GM21381 (cell line): ENCODE measurements around the gene CR1.
A peak's percentile ranks its signal among the peaks of the same experiment; 100 is the strongest.
"Not testable (repeated sequence)": the region's sequence is repeated elsewhere in the genome, so short reads cannot be mapped to it uniquely, and the experiment has no call there.

Source experiments
- ATAC-seq: cut with Tn5 transposase; IDR thresholded peaks from one replicate; pipeline ENCODE4 v1.9.1; 2021; ENCODE audit warnings: mild to moderate bottlenecking, moderate library complexity; ENCODE audit not compliant: unreplicated experiment

The CR1 gene

DNA sequence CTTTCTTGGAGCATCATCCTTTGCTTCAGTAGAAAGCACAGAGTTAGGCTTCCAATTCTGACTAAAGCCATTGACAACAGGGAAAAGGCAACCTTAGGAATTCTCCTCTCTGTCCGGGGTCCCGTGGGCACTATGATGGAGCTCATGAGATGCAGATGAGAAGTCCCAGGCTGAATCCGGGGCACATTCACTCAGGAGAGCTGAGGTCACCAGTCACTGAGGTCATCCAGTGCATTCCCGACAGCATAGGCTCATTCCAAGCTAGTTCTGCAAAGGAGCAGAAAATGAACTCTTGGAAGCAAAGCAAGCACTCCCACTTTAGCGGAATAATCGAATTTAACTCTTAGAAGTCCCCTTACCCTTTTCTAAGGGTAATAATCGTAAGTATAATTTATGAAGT lies 6.8 kb downstream of the CR1 start:
- ATAC-seq, result no peak

DNA sequence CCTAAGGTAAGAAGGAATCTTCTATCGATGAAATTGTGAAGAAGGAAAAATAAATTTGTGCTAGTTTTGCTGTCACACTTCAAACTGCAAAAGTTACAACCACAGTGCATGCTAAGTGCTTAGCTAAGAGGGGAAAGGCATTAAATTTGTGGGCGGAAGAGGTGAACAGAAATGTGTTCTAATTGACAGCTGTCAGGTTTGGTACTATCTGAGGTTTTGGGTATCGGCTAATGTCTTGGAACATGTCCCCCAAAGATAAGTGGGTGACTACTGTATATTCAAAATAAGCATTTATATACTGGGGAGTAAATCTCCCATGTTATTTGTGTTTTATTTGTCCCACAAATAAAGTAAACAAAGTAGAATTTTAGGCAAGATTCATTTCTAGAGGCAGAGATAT lies 8.0 kb downstream of the CR1 start:
- ATAC-seq, result no peak

DNA sequence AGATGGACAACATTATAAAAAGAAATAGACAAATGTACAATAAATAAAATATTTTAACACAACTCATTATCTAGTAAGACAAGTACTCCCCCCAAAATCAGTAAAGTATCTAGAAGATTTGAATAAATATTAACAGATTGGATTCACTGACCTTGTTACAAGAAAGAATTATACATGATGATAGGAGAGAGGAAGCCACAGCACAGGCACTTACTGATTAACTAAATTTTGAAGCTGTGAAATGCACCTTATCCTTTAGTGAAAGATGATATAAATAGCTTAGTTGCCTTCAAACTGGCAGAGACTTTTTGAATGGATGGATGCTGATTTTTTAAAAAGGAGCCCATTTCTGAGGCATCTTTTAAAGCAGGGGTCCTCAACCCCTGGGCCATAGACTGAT lies 8.5 kb downstream of the CR1 start:
- no peak for ATAC-seq

DNA sequence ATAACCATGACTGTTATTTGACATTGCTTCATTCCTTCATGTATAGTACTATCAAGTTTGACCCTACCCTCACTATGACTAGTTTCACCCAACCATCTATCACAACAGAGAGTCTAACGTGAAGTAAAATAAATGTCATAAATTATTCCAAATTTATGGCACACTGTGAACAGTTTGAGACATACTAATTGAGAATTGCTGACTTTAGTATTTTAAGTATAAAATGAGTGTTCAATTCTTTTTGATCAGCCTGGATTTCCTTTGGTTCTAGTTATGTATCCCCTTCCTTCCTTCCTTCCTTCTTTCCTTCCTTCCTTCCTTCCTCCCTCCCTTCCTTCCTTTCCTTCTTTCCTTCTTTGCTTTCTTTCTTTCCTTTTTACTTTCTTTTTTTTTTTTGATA lies 14.5 kb downstream of the CR1 start:
- no peak for ATAC-seq

DNA sequence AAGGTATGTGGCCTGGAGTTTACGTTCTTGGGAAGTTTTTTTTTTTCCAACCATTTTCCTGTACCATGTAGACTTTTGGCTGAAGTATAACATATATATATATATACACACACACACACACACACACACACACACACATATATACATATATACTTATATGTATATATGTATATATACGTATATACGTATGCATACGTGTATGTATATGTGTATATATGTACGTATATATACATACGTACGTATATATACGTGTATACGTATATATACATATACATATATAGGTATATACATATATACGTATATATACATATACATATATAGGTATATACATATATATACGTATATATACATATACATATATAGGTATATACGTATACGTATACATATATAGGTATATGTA lies 18.9 kb downstream of the CR1 start:
- ATAC-seq, result no peak

DNA sequence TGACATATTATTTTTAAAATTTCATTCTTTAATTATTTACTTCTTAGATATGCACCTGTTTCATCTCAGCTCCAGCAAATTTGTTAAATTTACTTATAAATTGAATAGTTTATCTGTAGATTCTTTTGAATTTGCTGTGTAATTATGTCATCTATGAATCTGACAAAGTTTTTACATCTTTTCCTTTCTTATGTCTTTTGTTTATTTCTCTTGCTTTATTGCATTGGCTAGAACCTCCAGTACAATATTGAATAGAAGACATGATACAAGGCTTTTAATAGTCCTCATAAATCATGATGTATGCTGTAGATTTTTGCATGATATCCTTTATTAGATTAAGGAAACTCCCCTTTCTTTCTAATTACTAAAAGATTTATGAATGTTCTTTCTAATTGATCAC lies 20.8 kb downstream of the CR1 start:
- ATAC-seq, result no peak

DNA sequence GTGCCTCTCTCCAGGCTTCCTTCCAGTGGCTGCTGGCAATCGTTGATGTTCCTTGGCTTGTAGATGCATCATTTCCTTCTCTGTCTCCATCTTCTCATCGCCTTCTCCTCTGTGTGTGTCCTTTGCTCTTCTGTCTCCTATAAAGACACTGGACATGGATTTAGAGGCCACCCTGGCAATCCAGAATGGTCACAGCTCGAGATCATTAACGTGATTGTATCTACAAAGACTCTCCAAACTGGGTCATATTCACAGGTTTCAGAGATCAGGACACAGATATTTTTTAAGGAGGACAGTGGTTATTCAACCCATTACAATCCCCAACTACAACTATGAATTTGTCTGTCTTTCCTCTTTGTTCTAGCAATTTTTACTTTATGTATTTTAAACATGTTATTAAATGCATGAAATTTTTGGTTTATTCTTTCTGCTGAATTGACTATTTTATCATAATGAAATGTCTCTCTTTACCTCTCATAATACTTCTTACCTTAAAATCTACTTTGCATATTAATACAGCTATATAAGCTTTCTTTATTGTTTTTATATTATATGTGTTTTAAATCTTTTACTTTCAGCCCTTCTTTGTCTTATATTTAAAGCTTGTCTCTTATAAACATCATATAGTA lies 22.8 kb downstream of the CR1 start:
- no peak for ATAC-seq

DNA sequence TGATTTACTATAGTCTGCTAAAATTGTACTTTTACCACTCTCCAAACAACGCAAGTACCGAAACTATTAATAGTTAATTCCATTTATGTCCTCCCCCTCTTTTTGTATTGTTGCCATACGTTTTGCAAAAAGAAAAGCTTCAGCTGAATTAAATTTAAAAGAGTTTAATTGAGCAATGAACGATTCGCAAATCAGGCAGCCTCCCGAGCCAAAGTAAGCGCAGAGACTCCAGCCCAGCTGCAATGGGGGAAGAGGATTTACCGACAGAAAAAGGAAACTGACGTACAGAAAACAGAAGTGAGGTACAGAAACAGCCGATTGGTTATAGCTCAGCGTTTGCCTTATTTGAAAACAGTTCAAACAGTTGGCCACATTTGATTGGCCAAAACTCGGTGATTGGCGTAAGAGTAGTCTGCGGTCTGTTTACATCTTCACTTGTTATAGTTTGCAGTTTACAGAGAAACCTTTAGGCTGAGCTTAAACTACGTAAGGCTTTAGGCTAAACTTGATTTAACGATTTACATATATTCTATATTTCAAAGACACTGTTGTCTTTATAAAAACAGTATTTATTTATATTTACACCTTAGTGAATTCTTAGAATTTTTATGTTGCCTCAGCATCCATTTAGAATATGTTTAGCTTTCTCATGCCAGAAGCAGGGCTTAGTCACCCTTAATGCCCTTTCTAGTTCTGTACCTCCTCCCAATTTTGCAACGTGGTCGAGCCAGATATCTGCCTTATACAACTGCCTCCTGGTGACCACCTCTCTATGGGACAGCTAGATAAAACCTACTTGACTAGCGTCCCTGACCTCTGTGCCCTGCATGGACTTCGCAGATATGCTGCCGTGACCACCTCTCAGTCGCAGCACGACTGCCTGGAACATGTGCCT lies 23.8 kb downstream of the CR1 start:
- ATAC-seq, result no peak

DNA sequence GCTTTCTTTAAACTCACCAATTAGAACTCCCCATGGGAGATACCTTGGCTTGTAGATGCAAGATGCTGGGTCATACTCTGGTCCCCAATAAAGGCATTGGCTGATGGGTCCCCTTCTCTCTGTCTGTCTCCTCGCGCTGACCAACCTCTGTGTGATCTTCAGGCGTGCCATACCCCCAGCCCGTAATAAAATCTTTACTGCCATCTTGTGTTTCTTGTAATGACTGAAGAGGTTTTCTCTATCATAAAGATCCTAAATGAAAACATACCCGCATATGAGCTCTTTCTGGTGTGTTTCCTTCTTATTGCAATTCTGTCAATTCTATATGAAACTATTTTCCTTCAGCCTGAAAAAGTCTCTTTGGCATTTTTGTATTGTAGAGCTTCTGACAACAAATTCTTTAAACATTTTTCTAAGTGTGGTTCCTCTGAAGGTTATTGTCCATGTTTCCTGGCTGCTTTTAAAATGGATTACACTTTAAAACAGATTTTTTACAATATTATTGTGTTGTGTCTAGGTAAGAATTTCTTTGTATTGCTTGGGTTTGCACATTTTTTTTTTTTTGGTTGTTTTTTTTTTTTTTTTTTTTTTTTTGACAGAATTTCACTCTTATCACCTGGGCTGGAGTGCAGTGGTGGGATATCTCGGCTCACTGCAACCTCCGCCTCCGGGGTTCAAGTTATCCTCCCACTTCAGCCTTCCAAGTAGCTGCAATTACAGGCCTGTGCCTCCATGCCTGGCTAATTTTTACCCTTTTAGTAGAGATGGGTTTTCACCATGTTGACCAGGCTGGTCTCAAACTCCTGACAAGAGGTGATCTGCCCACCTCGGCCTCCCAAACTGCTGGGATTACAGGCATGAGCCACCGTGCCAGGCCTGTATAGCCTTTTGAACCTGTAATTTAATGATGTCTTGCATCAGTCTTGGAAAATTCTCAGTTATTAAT lies 24.7 kb downstream of the CR1 start:
- not testable (repeated sequence) for ATAC-seq

DNA sequence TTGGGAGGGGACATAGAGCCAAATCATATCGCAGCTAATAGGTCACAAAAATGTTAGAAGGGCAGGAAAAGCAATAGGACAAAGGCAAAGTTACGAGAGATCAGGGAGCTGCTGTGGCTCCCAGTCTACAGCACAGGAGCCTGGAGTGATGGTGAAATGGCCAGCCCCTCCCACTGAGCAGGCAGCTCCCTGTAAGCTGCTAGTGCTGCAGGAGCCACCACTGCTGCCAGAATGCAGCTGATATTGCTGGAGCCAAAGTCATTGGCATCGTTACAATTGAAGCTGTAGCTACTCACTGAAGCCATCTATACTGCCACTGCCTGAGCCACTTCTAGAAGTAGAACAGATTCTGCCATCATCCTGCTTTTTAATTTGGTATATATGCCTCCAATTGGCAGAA lies 29.3 kb downstream of the CR1 start:
- ATAC-seq, result not testable (repeated sequence)

DNA sequence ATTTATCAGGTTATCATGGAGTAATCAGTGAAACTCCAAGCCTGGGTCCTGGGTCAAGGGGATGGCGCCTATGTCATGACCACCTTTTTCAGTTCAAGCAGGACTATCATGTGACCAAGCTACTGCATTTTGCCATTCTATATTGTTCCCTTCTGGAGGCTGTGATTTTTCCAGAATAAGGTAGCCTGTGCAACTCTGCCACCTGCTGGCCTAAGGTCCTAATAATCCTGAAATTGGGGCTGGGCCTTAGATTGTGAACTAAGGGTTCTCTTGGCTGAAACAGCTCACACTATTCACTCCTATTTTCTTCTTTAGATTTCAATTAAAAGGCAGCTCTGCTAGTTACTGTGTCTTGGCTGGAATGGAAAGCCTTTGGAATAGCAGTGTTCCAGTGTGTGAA lies 32.4 kb downstream of the CR1 start:
- not testable (repeated sequence) for ATAC-seq

DNA sequence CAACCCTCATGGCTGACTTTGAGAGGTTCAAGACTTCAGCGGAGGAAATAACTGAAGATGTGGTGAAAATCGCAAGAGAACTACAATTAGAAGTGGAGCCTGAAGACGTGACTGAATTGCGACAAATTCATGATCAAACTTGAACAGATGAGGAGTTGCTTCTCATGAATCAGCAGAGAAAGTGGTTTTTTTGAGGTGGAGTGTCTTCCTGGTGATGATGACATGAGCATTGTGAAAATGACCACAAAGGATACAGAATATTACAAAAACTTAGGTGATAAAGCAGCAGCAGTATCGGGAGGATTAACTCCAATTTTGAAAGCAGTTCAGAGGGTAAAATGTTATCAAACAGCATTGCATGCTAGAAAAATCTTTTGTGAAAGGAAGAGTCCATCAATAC lies 40.3 kb downstream of the CR1 start:
- not testable (repeated sequence) for ATAC-seq

DNA sequence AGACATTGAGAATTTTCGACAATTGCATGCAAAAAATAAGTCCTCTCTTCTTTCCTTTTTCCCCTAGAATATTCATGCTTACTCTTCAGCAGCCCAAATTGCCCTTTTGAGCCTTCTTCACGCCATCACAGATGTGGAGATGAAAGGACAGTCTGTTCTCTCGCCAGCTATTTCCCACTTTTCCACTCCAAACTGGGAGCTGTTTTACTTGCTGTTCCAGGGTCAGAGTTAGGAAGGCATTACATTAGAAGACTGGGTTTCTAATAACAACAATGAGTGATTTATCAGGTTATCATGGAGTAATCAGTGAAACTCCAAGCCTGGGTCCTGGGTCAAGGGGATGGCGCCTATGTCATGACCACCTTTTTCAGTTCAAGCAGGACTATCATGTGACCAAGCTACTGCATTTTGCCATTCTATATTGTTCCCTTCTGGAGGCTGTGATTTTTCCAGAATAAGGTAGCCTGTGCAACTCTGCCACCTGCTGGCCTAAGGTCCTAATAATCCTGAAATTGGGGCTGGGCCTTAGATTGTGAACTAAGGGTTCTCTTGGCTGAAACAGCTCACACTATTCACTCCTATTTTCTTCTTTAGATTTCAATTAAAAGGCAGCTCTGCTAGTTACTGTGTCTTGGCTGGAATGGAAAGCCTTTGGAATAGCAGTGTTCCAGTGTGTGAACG lies 50.9 kb downstream of the CR1 start:
- ATAC-seq, result not testable (repeated sequence)

DNA sequence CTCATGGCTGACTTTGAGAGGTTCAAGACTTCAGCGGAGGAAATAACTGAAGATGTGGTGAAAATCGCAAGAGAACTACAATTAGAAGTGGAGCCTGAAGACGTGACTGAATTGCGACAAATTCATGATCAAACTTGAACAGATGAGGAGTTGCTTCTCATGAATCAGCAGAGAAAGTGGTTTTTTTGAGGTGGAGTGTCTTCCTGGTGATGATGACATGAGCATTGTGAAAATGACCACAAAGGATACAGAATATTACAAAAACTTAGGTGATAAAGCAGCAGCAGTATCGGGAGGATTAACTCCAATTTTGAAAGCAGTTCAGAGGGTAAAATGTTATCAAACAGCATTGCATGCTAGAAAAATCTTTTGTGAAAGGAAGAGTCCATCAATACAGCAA lies 58.9 kb downstream of the CR1 start:
- ATAC-seq, result not testable (repeated sequence)

DNA sequence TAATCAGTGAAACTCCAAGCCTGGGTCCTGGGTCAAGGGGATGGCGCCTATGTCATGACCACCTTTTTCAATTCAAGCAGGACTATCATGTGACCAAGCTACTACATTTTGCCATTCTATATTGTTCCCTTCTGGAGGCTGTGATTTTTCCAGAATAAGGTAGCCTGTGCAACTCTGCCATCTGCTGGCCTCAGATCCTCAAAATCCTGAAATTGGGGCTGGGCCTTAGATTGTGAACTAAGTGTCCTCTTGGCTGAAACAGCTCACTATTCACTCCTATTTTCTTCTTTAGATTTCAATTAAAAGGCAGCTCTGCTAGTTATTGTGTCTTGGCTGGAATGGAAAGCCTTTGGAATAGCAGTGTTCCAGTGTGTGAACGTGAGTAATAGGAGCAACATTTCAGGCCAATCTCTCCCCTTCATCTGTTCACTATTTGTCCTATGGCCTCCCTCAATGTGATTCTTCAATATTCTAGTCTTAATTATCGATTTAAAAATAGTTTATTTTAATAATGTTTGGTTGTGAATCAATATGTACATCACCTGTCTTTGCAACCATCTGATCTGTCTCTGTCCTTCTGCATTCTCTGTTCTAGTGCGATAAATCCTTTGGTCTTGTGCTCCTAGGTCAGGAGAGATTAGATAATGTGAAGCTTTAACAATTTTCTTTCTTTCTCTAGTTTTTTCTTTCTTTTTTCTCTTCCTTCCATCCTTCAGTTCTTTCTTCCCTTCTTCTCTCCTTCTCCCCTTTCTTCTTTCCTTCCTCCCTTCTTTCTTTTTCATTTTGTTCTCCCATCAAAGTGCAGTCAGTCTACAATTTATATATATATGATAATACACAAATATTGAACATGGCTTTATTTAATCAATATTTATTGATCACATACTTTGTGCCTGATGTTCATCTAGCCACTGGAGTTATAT lies 69.8 kb downstream of the CR1 start:
- ATAC-seq, result no peak

DNA sequence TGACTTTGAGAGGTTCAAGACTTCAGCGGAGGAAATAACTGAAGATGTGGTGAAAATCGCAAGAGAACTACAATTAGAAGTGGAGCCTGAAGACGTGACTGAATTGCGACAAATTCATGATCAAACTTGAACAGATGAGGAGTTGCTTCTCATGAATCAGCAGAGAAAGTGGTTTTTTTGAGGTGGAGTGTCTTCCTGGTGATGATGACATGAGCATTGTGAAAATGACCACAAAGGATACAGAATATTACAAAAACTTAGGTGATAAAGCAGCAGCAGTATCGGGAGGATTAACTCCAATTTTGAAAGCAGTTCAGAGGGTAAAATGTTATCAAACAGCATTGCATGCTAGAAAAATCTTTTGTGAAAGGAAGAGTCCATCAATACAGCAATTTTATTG lies 76.0 kb downstream of the CR1 start:
- not testable (repeated sequence) for ATAC-seq

DNA sequence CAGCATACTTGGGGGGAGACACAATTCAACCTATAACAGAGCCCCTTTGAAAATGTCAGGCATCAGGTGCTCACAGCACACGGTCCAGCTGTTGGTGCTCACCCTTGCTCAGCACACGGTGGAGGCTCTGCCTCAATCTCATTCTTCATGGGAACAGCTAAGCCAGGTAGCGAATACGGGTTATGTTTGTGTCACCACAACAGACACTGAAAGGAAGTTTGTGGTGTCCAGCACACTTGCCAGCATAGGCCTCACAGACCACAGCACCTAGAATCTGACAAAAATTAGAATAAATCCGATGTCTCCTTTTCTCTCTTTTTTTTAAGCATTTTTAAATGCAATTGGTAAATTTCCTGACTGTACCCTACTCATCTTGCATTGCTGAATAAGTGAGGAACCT lies 77.1 kb downstream of the CR1 start:
- ATAC-seq, result not testable (repeated sequence)

DNA sequence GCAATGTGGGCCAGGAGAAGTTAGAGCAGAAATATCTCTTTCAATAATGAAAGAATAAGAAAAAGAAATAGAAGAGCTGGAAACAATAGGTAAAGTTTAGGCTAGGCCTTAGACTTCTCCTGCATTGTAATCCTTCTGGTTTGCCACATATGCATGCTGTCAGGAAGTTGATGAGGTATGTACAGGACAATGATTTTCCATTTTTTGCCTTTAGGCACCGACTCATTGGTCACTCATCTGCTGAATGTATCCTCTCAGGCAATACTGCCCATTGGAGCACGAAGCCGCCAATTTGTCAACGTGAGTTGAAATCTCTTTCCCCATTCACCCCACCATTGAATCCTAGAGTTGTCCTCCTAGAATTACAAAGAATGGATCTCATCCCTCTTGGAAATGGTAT lies 79.4 kb downstream of the CR1 start:
- ATAC-seq, result not testable (repeated sequence)

DNA sequence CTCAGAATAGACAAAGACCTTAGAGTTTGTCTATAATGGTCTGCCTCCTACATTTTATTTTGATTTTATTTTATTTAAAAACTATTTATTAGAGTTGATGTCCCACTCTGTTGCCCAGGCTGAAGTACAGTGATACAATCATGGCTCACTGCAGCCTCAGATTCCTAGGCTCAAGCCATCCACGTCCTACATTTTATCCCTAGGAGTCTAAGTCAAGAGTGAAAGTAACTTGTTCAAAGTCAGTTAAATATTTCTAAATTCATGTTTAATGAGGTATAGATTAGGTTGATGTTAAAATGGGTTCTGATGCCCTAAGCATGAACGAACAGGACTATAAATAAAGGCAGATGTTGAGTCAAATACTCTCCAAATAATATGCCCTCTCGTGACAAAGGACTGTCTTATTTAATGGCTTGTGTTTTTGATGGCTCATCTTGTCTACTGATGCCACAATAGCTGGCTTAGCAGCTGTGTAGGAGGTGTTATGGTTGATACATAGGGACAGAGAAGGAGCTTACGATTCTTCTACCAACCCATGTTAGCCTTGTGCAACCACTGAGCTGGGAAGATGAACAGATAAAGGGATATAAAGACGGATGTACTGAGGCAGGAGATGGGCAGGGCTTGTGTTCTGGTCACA lies 83.0 kb downstream of the CR1 start:
- peak; percentile 19 for ATAC-seq
